Fibroblast of villous mesenchyme (primary cell): ENCODE results near the gene PID1. TPM values are rescaled to one million over a fixed set of nuclear protein-coding genes. Genes with fewer than 3 reads are reported as not detected.

Experiments
- DNase-seq: peaks from one replicate; pipeline ENCODE4 v3.0.0-alpha.2; 2010; ENCODE audit warnings: low read depth
- H3K4me3 ChIP-seq: 2 replicates; pipeline ENCODE4 v1.5.1; 2011; ENCODE audit warnings: low read depth, mild to moderate bottlenecking, low read length
- CTCF ChIP-seq: IDR thresholded peaks from 2 replicates; pipeline ENCODE4 v1.5.1; 2012; ENCODE audit warnings: low read depth, mild to moderate bottlenecking, low read length; ENCODE audit not compliant: insufficient read depth
- total RNA-seq: library from RNA; depleted of rRNA; stranded (reverse); fragments of >200 nt; gene quantifications from 2 replicates; pipeline ENCODE4 v1.2.3, GENCODE V29; 2012

The PID1 gene
- total RNA-seq, 1 donor = 12.1 TPM

GRCh38 chr2:229230256-229230655, 40.8 kb downstream of the PID1 start:
- no peak for TF ChIP-seq CTCF
- no peak overlapping the region for H3K4me3 ChIP-seq
- DNase-seq = peak; percentile 34

GRCh38 chr2:229226382-229226781, 44.7 kb downstream of the PID1 start:
- no peak for DNase-seq
- TF ChIP-seq CTCF = no peak

GRCh38 chr2:229223107-229223506, 48.0 kb downstream of the PID1 start:
- no peak overlapping the region for H3K4me3 ChIP-seq
- no peak for DNase-seq
- no peak for TF ChIP-seq CTCF

More at GRCh38 chr2:229226382-229226781, 44.7 kb downstream of the PID1 start:
- no peak overlapping the region for H3K4me3 ChIP-seq

- H3K4me3 ChIP-seq = no peak overlapping the region
- TF ChIP-seq CTCF = no peak
- DNase-seq = no peak
Observed at GRCh38 chr2:229221641-229222040, 49.4 kb downstream of the PID1 start.

- no peak for DNase-seq
- no peak for TF ChIP-seq CTCF
- H3K4me3 ChIP-seq = no peak overlapping the region
Observed at GRCh38 chr2:229220254-229220653, 50.8 kb downstream of the PID1 start.

GRCh38 chr2:229218329-229218921, 52.7 kb downstream of the PID1 start:
- no peak overlapping the region for H3K4me3 ChIP-seq
- DNase-seq = no peak
- TF ChIP-seq CTCF = no peak

GRCh38 chr2:229212241-229212640, 58.8 kb downstream of the PID1 start:
- TF ChIP-seq CTCF = no peak
- no peak for DNase-seq
- H3K4me3 ChIP-seq = no peak overlapping the region
